ENCODE measurements around the gene RYR1. TPM values are rescaled to one million over a fixed set of nuclear protein-coding genes. Genes with fewer than 3 reads are reported as not detected.

The RYR1 gene
- total and polyA plus RNA-seq, 10 of the 15 experiments (the other 5 are each of a cell fraction or from before 2014, with no cell fraction given), result under 0.01 to 0.32 (median 0.07) TPM; not detected in 1

DNA sequence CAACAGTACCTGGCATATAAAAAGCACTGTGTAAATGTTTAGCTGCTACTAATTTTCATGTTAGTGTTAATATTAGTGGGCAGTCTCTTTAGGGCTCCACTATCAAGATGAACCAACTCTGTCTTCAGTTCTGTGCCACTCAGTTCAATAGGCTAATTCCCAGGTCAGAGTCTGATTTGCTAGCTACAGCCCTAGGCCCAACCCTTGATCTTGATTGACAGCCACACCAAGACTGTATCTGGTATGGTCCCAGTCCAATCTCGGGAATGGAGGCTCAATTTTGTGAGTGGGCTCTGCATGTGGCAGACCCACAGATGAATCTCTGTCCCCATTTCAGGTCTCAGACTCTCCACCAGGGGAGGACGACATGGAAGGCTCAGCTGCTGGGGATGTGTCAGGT is 138.2 kb downstream of the RYR1 start:
- DNase-seq (ENCODE audit: low read depth, low spot score) (no peak), ATAC-seq (0 out of 3 replicates have a peak, but pooled peaks have one; percentile 12), FAIRE-seq (no peak)
- no peak overlapping the region for H3K4me2 ChIP-seq (ENCODE audit: control insufficient read depth, insufficient read depth)
- peaks cover 3% of the 10 kb centered on the region for H3K4me1 ChIP-seq (ENCODE audit: control insufficient read depth, insufficient read depth, low read length)
- H3K79me2 ChIP-seq (ENCODE audit: control insufficient read depth, insufficient read depth, low read length), result no peaks in the 10 kb centered on the region
- no peak overlapping the region for H2AFZ ChIP-seq (ENCODE audit: control insufficient read depth, low read depth, low read length)
- BruUV-seq (replicated peaks), result no TSS peak
- H3K36me3 ChIP-seq (ENCODE audit: control insufficient read depth in 2 of 2, insufficient read depth in 2 of 2, low read length in 1 of 2), result no peaks in the 10 kb centered on the region
- no peaks in the 10 kb centered on the region for H4K20me1 ChIP-seq (ENCODE audit: control insufficient read depth, insufficient read depth)
- intact Hi-C loops (cut with micrococcal nuclease; ENCODE audit: unreplicated experiment), result no loop called here
- WGBS (ENCODE audit: insufficient coverage, insufficient replicate concordance, low lambda C conversion rate, missing lambda C conversion rate), result 55% methylated on average over 2 of the region's 2 CpGs
- RAD21 ChIA-PET (ENCODE audit: unreplicated experiment), result no interaction called here
- no peak overlapping the region for H3K9ac ChIP-seq (ENCODE audit: control insufficient read depth, insufficient read depth, low read length)
- H3K4me3 ChIP-seq, result no peak overlapping the region
- H3K27me3 ChIP-seq (replicated peaks in 1 of 2; ENCODE audit: control insufficient read depth in 2 of 2, insufficient read depth in 2 of 2, low read length in 1 of 2), result no peaks in the 10 kb centered on the region; a peak in 1 of 4 replicates
- no peak overlapping the region for H3K27ac ChIP-seq (ENCODE audit: control insufficient read depth, insufficient read depth)
- TF ChIP-seq CEBPZ (IDR thresholded peaks at IDR 0.05; ENCODE audit: low read depth, low read length) (no peak), SMAD5 (IDR thresholded peaks at IDR 0.05; ENCODE audit: low read depth) (no peak), RFX5 (IDR thresholded peaks at IDR 0.05; ENCODE audit: low read depth, low read length) (no peak), NR2F1 (conservative IDR thresholded peaks at IDR 0.05) (no peak), MLLT1 (IDR thresholded peaks at IDR 0.05) (no peak), PKNOX1 (IDR thresholded peaks at IDR 0.05) (peak; percentile 91), YY1 (IDR thresholded peaks at IDR 0.05; ENCODE audit: low read depth, low read length) (no peak)
- TF ChIP-seq, protein P1, sequence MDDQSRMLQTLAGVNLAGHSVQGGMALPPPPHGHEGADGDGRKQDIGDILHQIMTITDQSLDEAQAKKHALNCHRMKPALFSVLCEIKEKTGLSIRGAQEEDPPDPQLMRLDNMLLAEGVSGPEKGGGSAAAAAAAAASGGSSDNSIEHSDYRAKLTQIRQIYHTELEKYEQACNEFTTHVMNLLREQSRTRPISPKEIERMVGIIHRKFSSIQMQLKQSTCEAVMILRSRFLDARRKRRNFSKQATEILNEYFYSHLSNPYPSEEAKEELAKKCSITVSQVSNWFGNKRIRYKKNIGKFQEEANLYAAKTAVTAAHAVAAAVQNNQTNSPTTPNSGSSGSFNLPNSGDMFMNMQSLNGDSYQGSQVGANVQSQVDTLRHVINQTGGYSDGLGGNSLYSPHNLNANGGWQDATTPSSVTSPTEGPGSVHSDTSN (IDR thresholded peaks at IDR 0.05; ENCODE audit: insufficient replicate concordance, low read depth, low read length), result peak; percentile 74
- POLR2A ChIA-PET, result no interaction called here
- in situ Hi-C loops (cut with MboI), result no loop called here
- SMC1A ChIA-PET (ENCODE audit: uncharacterized antibody, unreplicated experiment), result interaction anchor here (0.8 kb wide), 1 partner anchor 12 kb away, joined by 4 read pairs; no protein-coding TSS in a partner anchor
- CTCF ChIA-PET, result interaction anchor here (1.1 to 1.4 kb wide), 2 partner anchors 9 to 63 kb away, joined by 3 read pairs; no protein-coding TSS in a partner anchor
- no peaks in the 10 kb centered on the region for H3K9me3 ChIP-seq (replicated peaks; ENCODE audit: control insufficient read depth, insufficient read depth, low read length)
